H9 (cell line): Measurements from ENCODE around the gene HTD2. TPM values are rescaled to one million over a fixed set of nuclear protein-coding genes. Genes with fewer than 3 reads are reported as not detected.

Experiments used
- DNase-seq: peaks from one replicate; pipeline ENCODE4 v3.0.0-alpha.2; 2017
- H2AFZ ChIP-seq: one replicate; pipeline ENCODE4 v1.6.1; 2013; ENCODE audit warnings: mild to moderate bottlenecking, low read length, control low read depth, moderate library complexity
- H2AK5ac ChIP-seq: 2 replicates; pipeline ENCODE4 v1.6.1; 2013; ENCODE audit warnings: low read length, control low read depth, mixed read lengths; ENCODE audit not compliant: insufficient read length
- H2BK120ac ChIP-seq: one replicate; pipeline ENCODE4 v1.6.1; 2013; ENCODE audit warnings: low read depth, mild to moderate bottlenecking, low read length, control low read depth, inconsistent platforms; ENCODE audit not compliant: poor library complexity, severe bottlenecking
- H2BK12ac ChIP-seq: 2 replicates; pipeline ENCODE4 v1.6.1; 2013; ENCODE audit warnings: low read length, control low read depth, mixed read lengths, low read depth; ENCODE audit not compliant: insufficient read length
- H2BK15ac ChIP-seq: 2 replicates; pipeline ENCODE4 v1.6.1; 2013; ENCODE audit warnings: low read depth, low read length, control low read depth
- H2BK20ac ChIP-seq: one replicate; pipeline ENCODE4 v1.6.1; 2013; ENCODE audit warnings: low read depth, mild to moderate bottlenecking, low read length, control low read depth, inconsistent platforms; ENCODE audit not compliant: poor library complexity, severe bottlenecking
- H2BK5ac ChIP-seq: 2 replicates; pipeline ENCODE4 v1.6.1; 2013; ENCODE audit warnings: low read length, control low read depth, mixed read lengths; ENCODE audit not compliant: insufficient read length
- H3K14ac ChIP-seq: 2 replicates; pipeline ENCODE4 v1.6.1; 2013; ENCODE audit warnings: low read length, control low read depth; ENCODE audit not compliant: insufficient read depth
- H3K18ac ChIP-seq: 2 replicates; pipeline ENCODE4 v1.6.1; 2013; ENCODE audit warnings: low read depth, mild to moderate bottlenecking, mixed read lengths, low read length, control low read depth; ENCODE audit not compliant: insufficient read length
- H3K23ac ChIP-seq: 2 replicates; pipeline ENCODE4 v1.6.1; 2013; ENCODE audit warnings: low read length, control low read depth, mixed read lengths, low read depth; ENCODE audit not compliant: insufficient read length
- H3K23me2 ChIP-seq: 2 replicates; pipeline ENCODE4 v1.6.1; 2013; ENCODE audit warnings: low read depth, mild to moderate bottlenecking, mixed read lengths, low read length, control low read depth; ENCODE audit not compliant: insufficient read length, poor library complexity, severe bottlenecking
- H3K27ac ChIP-seq: 2 replicates; pipeline ENCODE4 v1.5.1; 2013; ENCODE audit warnings: low read length, control low read depth, mixed read lengths, low read depth; ENCODE audit not compliant: insufficient read length
- H3K27me3 ChIP-seq: 2 replicates; pipeline ENCODE4 v1.6.1; 2013; ENCODE audit warnings: low read length, control low read depth, inconsistent platforms; ENCODE audit not compliant: insufficient read depth
- H3K4ac ChIP-seq: 2 replicates; pipeline ENCODE4 v1.6.1; 2013; ENCODE audit warnings: low read depth, mild to moderate bottlenecking, control low read depth, inconsistent platforms, low read length, moderate library complexity
- H3K4me1 ChIP-seq: 2 replicates; pipeline ENCODE4 v1.6.1; 2013; ENCODE audit warnings: low read length, control low read depth, inconsistent platforms; ENCODE audit not compliant: insufficient read depth
- H3K4me2 ChIP-seq: 2 replicates; pipeline ENCODE4 v1.6.1; 2013; ENCODE audit warnings: low read length, control low read depth, mixed read lengths; ENCODE audit not compliant: insufficient read length, insufficient read depth
- H3K56ac ChIP-seq: 2 replicates; pipeline ENCODE4 v1.6.1; 2013; ENCODE audit warnings: low read depth, mild to moderate bottlenecking, mixed read lengths, low read length, control low read depth; ENCODE audit not compliant: insufficient read length
- H3K79me1 ChIP-seq: 2 replicates; pipeline ENCODE4 v1.6.1; 2013; ENCODE audit warnings: low read depth, mild to moderate bottlenecking, moderate library complexity, low read length, control low read depth, inconsistent platforms; ENCODE audit not compliant: insufficient read depth, poor library complexity, severe bottlenecking
- H3K79me2 ChIP-seq: 2 replicates; pipeline ENCODE4 v1.6.1; 2013; ENCODE audit warnings: low read length, control low read depth, inconsistent platforms; ENCODE audit not compliant: insufficient read depth
- H3K9ac ChIP-seq: 2 replicates; pipeline ENCODE4 v1.6.1; 2013; ENCODE audit warnings: low read length, control low read depth, mixed read lengths; ENCODE audit not compliant: insufficient read length; ENCODE audit errors: extremely low read depth
- H3K9me3 ChIP-seq: one replicate; pipeline ENCODE4 v1.6.1; 2013; ENCODE audit warnings: low read depth, low read length, inconsistent platforms; ENCODE audit not compliant: control insufficient read depth
- H3T11ph ChIP-seq: one replicate; pipeline ENCODE4 v1.6.1; 2013; ENCODE audit warnings: mild to moderate bottlenecking, low read length, control low read depth, inconsistent platforms
- H4K20me1 ChIP-seq: one replicate; pipeline ENCODE4 v1.6.1; 2013; ENCODE audit not compliant: control insufficient read depth, insufficient read length, insufficient read depth
- H4K5ac ChIP-seq: 2 replicates; pipeline ENCODE4 v1.6.1; 2013; ENCODE audit warnings: low read depth, mild to moderate bottlenecking, mixed read lengths, low read length, control low read depth; ENCODE audit not compliant: insufficient read length
- H4K8ac ChIP-seq: replicated peaks from 2 replicates; pipeline ENCODE4 v1.6.1; 2013; ENCODE audit warnings: low read length, control low read depth, mixed read lengths, low read depth; ENCODE audit not compliant: insufficient read length
- H4K91ac ChIP-seq: 2 replicates; pipeline ENCODE4 v1.6.1; 2013; ENCODE audit warnings: low read depth, mild to moderate bottlenecking, moderate library complexity, mixed read lengths, low read length, control low read depth; ENCODE audit not compliant: insufficient read length
- H3K27ac Mint-ChIP-seq, 3 experiments: 2 replicates in 2 of 3; 3 replicates in 1 of 3; pipeline ENCODE4 v1.8.0; 2020 to 2021; ENCODE audit warnings: mixed read lengths in 3 of 3, mild to moderate bottlenecking in 1 of 3, moderate library complexity in 1 of 3
- H3K27me3 Mint-ChIP-seq: 2 replicates; pipeline ENCODE4 v1.8.0; 2021; ENCODE audit warnings: low read depth, mild to moderate bottlenecking, moderate library complexity, mixed read lengths
- H3K36me3 Mint-ChIP-seq, 3 experiments: 2 replicates in 2 of 3; 3 replicates in 1 of 3; pipeline ENCODE4 v1.8.0; 2020 to 2021; ENCODE audit warnings: low read depth in 3 of 3, mixed read lengths in 3 of 3; ENCODE audit not compliant: insufficient read depth in 1 of 3
- H3K4me1 Mint-ChIP-seq, 2 experiments: 2 replicates each; pipeline ENCODE4 v1.8.0; 2020; ENCODE audit warnings: mixed read lengths in 2 of 2
- H3K4me3 Mint-ChIP-seq, 2 experiments: 2 replicates in 1 of 2; 3 replicates in 1 of 2; pipeline ENCODE4 v1.8.0; 2020 to 2021; ENCODE audit warnings: mild to moderate bottlenecking in 2 of 2, mixed read lengths in 2 of 2, moderate library complexity in 1 of 2
- H3K9me3 Mint-ChIP-seq, 2 experiments: 2 replicates in 1 of 2; 3 replicates in 1 of 2; pipeline ENCODE4 v1.8.0; 2020; ENCODE audit warnings: mild to moderate bottlenecking in 2 of 2, mixed read lengths in 2 of 2, moderate library complexity in 1 of 2
- WGBS: extraction: QIAGEN DNeasy Blood & Tissue Kit; methylation state at CpG from one replicate; pipeline ENCODE4 v1.1.7; 2013; ENCODE audit warnings: missing lambda C conversion rate, low lambda C conversion rate, mixed read lengths; ENCODE audit not compliant: insufficient read length; ENCODE audit errors: extremely low coverage; 5-methylcytosine and 5-hydroxymethylcytosine counted together
- total RNA-seq: library from RNA; stranded (reverse); gene quantifications from 2 replicates; pipeline ENCODE4 v1.2.1, GENCODE V29; 2021
- TF ChIP-seq, protein P1 (sequence below): fragments of 200-600 bp; sonication (generic); conservative IDR thresholded peaks from 3 replicates; pipeline ENCODE4 v1.8.0; 2021; ENCODE audit warnings: antibody characterized with exemption, mild to moderate bottlenecking

HTD2 gene
- total RNA-seq, 1 experiment from 2014 or later: 13.4 TPM

GRCh38 chr3:58334013-58334321, 27.6 kb downstream of the HTD2 start:
- Histone ChIP-seq H3K4ac (no peak overlapping the region), H2BK120ac (no peak overlapping the region), H2BK15ac (no peak overlapping the region), H2BK12ac (no peak overlapping the region), H3K79me2 (no peaks in the 10 kb centered on the region), H3T11ph (no peak overlapping the region), H2BK5ac (no peak overlapping the region), H3K23ac (no peak overlapping the region), H4K20me1 (no peaks in the 10 kb centered on the region), H2AK5ac (no peak overlapping the region), H3K27ac (no peak overlapping the region), H3K23me2 (peaks cover 4% of the 10 kb centered on the region), H3K18ac (no peak overlapping the region), H3K4me1 (no peaks in the 10 kb centered on the region; the same call in 1 of the 2 replicates), H4K5ac (no peak overlapping the region), H2AFZ (no peak overlapping the region), H3K14ac (no peak overlapping the region), H4K91ac (no peak overlapping the region), H3K27me3 (no peaks in the 10 kb centered on the region; the same call in 1 of the 2 replicates), H3K56ac (no peak overlapping the region), H2BK20ac (no peak overlapping the region), H3K9ac (no peak overlapping the region), H3K4me2 (peak overlapping the region; percentile 81), H3K79me1 (no peaks in the 10 kb centered on the region), H3K9me3 (no peaks in the 10 kb centered on the region), H4K8ac (no peak overlapping the region)
- Mint-ChIP-seq H3K4me1 (peaks cover 10 to 23% of the 10 kb centered on the region in 2 experiments), H3K4me3 (peak overlapping the region; percentile 82 to 98), H3K27ac (no peak overlapping the region), H3K36me3 (no peaks in the 10 kb centered on the region), H3K27me3 (peaks cover 39% of the 10 kb centered on the region), H3K9me3 (no peaks in the 10 kb centered on the region)
- DNase-seq: no peak
- WGBS: no CpG with 5 or more reads among the region's 4 CpGs
- TF ChIP-seq, protein P1, sequence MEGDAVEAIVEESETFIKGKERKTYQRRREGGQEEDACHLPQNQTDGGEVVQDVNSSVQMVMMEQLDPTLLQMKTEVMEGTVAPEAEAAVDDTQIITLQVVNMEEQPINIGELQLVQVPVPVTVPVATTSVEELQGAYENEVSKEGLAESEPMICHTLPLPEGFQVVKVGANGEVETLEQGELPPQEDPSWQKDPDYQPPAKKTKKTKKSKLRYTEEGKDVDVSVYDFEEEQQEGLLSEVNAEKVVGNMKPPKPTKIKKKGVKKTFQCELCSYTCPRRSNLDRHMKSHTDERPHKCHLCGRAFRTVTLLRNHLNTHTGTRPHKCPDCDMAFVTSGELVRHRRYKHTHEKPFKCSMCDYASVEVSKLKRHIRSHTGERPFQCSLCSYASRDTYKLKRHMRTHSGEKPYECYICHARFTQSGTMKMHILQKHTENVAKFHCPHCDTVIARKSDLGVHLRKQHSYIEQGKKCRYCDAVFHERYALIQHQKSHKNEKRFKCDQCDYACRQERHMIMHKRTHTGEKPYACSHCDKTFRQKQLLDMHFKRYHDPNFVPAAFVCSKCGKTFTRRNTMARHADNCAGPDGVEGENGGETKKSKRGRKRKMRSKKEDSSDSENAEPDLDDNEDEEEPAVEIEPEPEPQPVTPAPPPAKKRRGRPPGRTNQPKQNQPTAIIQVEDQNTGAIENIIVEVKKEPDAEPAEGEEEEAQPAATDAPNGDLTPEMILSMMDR: no peak
